ENCODE results near the gene PAFAH2. TPM values are rescaled to one million over a fixed set of nuclear protein-coding genes. Genes with fewer than 3 reads are reported as not detected.
A peak's percentile ranks its signal among the peaks of the same experiment; 100 is the strongest.

Gene PAFAH2
- total and polyA plus RNA-seq, 2 of the 13 experiments (the other 11 are each of a cell fraction or from before 2014, with no cell fraction given): 6.9 to 9.4 TPM

DNA sequence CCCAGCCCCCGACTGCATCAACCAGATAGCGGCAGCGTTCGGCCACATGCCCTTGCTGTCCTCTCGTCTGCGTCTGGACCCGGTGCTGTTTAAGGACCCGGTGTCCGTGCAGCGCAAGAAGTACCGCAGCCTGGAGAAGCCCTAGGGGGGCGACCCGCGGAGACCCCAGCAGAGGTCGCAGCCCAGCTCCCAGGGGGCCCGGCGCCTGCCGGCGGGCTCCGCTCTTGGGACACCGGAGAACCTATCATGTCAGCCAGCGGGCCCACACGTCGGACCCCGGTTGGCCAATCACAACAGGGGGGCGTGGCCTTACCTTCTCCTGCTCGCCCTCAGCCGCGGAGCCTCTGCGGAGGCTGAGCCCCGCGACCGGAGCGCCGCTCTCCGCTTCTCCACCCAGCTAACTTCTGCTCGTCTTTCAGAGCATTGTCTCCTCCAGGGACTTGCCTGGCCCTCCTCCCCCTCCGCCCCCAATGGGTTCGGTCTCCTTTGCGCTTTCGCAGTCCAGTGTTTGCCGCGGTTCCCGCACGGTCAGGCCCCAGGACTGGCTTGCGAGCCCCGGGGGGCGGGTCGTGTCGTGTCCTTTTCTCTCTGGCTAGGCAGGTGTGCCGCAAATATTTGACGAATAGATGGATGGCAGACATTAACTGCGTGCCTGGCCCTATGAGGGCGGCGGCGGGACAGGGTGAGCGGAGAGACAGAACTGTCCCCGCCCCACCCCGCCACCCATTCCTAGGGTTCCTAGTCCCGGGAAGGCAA, 37.5 kb upstream of the PAFAH2 start (continued):
- TF ChIP-seq SMARCE1 (IDR thresholded peaks at IDR 0.05; ENCODE audit: borderline replicate concordance) (no peak), MAX (IDR thresholded peaks at IDR 0.05) (peak; percentile 29), NCOA5 (CRISPR knock-in tag; IDR thresholded peaks at IDR 0.05) (no peak), MEF2D (CRISPR knock-in tag; IDR thresholded peaks at IDR 0.05) (0 out of 2 replicates have a peak, but pooled peaks have one; percentile 15), PRPF4 (IDR thresholded peaks at IDR 0.05; ENCODE audit: low read depth, low read length, poor library complexity, severe bottlenecking) (no peak), ASH2L (IDR thresholded peaks at IDR 0.05; ENCODE audit: insufficient read length, low read depth, low read length) (peak; percentile 52), ZNF17 (CRISPR knock-in tag; IDR thresholded peaks at IDR 0.05) (no peak), ZNF10 (CRISPR knock-in tag; IDR thresholded peaks at IDR 0.05; ENCODE audit: borderline replicate concordance, low read depth) (no peak), ZNF792 (CRISPR knock-in tag; IDR thresholded peaks at IDR 0.05) (peak; percentile 12; the same call in 1 of the 2 replicates), ZNF878 (CRISPR knock-in tag; IDR thresholded peaks at IDR 0.05) (no peak), THAP11 (CRISPR knock-in tag; IDR thresholded peaks at IDR 0.05) (peak; percentile 43), RFXANK (CRISPR knock-in tag; IDR thresholded peaks at IDR 0.05) (peak; percentile 84; the same call in 1 of the 2 replicates), ZNF337 (CRISPR knock-in tag; IDR thresholded peaks at IDR 0.05; ENCODE audit: borderline replicate concordance, low read depth) (no peak), PHF21A (CRISPR knock-in tag; IDR thresholded peaks at IDR 0.05) (peak; percentile 61; the same call in 1 of the 2 replicates), ZNF766 (CRISPR knock-in tag; IDR thresholded peaks at IDR 0.05; ENCODE audit: borderline replicate concordance) (no peak; the same call in 1 of the 2 replicates), DR1 (CRISPR knock-in tag; IDR thresholded peaks at IDR 0.05) (no peak), NR2C2 (CRISPR knock-in tag; IDR thresholded peaks at IDR 0.05; ENCODE audit: borderline replicate concordance) (peak; percentile 18; the same call in 1 of the 2 replicates), ZFP37 (CRISPR knock-in tag; IDR thresholded peaks at IDR 0.05; ENCODE audit: borderline replicate concordance) (0 out of 2 replicates have a peak, but pooled peaks have one; percentile 18), DDIT3 (CRISPR knock-in tag; IDR thresholded peaks at IDR 0.05) (no peak), ZFP36L2 (CRISPR knock-in tag; IDR thresholded peaks at IDR 0.05) (no peak), BRCA1 (CRISPR knock-in tag; IDR thresholded peaks at IDR 0.05) (no peak), ZMYM4 (CRISPR knock-in tag; IDR thresholded peaks at IDR 0.05) (peak; percentile 30; the same call in 1 of the 2 replicates), MTA1 (CRISPR knock-in tag; IDR thresholded peaks at IDR 0.05; ENCODE audit: borderline replicate concordance) (peak; percentile 47; the same call in 1 of the 2 replicates)
- TF ChIP-seq, protein P1, sequence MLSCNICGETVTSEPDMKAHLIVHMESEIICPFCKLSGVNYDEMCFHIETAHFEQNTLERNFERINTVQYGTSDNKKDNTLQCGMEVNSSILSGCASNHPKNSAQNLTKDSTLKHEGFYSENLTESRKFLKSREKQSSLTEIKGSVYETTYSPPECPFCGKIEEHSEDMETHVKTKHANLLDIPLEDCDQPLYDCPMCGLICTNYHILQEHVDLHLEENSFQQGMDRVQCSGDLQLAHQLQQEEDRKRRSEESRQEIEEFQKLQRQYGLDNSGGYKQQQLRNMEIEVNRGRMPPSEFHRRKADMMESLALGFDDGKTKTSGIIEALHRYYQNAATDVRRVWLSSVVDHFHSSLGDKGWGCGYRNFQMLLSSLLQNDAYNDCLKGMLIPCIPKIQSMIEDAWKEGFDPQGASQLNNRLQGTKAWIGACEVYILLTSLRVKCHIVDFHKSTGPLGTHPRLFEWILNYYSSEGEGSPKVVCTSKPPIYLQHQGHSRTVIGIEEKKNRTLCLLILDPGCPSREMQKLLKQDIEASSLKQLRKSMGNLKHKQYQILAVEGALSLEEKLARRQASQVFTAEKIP (CRISPR knock-in tag; IDR thresholded peaks at IDR 0.05; ENCODE audit: borderline replicate concordance): no peak
- TF ChIP-seq, protein P2, sequence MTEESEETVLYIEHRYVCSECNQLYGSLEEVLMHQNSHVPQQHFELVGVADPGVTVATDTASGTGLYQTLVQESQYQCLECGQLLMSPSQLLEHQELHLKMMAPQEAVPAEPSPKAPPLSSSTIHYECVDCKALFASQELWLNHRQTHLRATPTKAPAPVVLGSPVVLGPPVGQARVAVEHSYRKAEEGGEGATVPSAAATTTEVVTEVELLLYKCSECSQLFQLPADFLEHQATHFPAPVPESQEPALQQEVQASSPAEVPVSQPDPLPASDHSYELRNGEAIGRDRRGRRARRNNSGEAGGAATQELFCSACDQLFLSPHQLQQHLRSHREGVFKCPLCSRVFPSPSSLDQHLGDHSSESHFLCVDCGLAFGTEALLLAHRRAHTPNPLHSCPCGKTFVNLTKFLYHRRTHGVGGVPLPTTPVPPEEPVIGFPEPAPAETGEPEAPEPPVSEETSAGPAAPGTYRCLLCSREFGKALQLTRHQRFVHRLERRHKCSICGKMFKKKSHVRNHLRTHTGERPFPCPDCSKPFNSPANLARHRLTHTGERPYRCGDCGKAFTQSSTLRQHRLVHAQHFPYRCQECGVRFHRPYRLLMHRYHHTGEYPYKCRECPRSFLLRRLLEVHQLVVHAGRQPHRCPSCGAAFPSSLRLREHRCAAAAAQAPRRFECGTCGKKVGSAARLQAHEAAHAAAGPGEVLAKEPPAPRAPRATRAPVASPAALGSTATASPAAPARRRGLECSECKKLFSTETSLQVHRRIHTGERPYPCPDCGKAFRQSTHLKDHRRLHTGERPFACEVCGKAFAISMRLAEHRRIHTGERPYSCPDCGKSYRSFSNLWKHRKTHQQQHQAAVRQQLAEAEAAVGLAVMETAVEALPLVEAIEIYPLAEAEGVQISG (CRISPR knock-in tag; IDR thresholded peaks at IDR 0.05): peak; percentile 98
